IMR-90 (cell line): Measurements from ENCODE around the gene MROH2B. TPM values are rescaled to one million over a fixed set of nuclear protein-coding genes. Genes with fewer than 3 reads are reported as not detected.

ENCODE experiments used
- ATAC-seq: fragments of 200-7000 bp; cut with Tn5 transposase; 2 replicates; pipeline ENCODE4 v1.9.1; 2020; ENCODE audit warnings: low read depth, mild to moderate bottlenecking, moderate library complexity
- BruUV-seq: library from RNA; stranded (reverse); fragments of 400-500 nt; replicated peaks from 2 replicates; lab custom pipeline; 2021; lab: Mats Ljungman, UMichigan
- CTCF ChIA-PET: fragments of 300-600 bp; formaldehyde crosslinking; extraction: SDS; loops from one replicate; lab custom pipeline; 2021; ENCODE audit warnings: antibody characterized with exemption; lab: Yijun Ruan, JAX
- POLR2A ChIA-PET: fragments of 300-600 bp; sonication (Branson Sonifier 250); formaldehyde crosslinking; loops from one replicate; lab custom pipeline; 2022; ENCODE audit warnings: antibody characterized with exemption; ENCODE audit not compliant: unreplicated experiment; lab: Charles Lee
- DNase-seq: peaks from one replicate; pipeline ENCODE4 v3.0.0; 2013
- H2AFZ ChIP-seq: replicated peaks from 2 replicates; pipeline ENCODE3; 2013; ENCODE audit warnings: low read length, mild to moderate bottlenecking; ENCODE audit not compliant: poor library complexity
- H2AK5ac ChIP-seq: 2 replicates; pipeline ENCODE4 v1.6.1; 2013; ENCODE audit warnings: low read depth, low read length, inconsistent platforms
- H2AK9ac ChIP-seq: replicated peaks from 2 replicates; pipeline ENCODE3; 2013; ENCODE audit warnings: mild to moderate bottlenecking, low read depth, low read length, moderate library complexity; ENCODE audit not compliant: poor library complexity
- H2BK120ac ChIP-seq: 2 replicates; pipeline ENCODE4 v1.6.1; 2013; ENCODE audit warnings: low read depth, low read length, inconsistent platforms
- H2BK15ac ChIP-seq: 3 replicates; pipeline ENCODE4 v1.6.1; 2013; ENCODE audit warnings: low read depth, low read length, inconsistent platforms
- H2BK20ac ChIP-seq: 2 replicates; pipeline ENCODE4 v1.6.1; 2013; ENCODE audit warnings: low read depth, mild to moderate bottlenecking, inconsistent platforms, low read length, moderate library complexity
- H2BK5ac ChIP-seq: 2 replicates; pipeline ENCODE4 v1.6.1; 2013; ENCODE audit warnings: mild to moderate bottlenecking, low read depth, low read length, inconsistent platforms; ENCODE audit not compliant: poor library complexity, severe bottlenecking
- H3K14ac ChIP-seq: replicated peaks from 2 replicates; pipeline ENCODE4 v1.6.1; 2013; ENCODE audit warnings: low read depth, low read length, inconsistent platforms
- H3K18ac ChIP-seq: 2 replicates; pipeline ENCODE4 v1.6.1; 2013; ENCODE audit warnings: low read depth, low read length, control low read depth
- H3K23ac ChIP-seq: 2 replicates; pipeline ENCODE4 v1.6.1; 2013; ENCODE audit warnings: low read depth, low read length, inconsistent platforms
- H3K27ac ChIP-seq: 2 replicates; pipeline ENCODE4 v1.5.1; 2013; ENCODE audit warnings: mild to moderate bottlenecking, control low read depth, low read length; ENCODE audit not compliant: insufficient read depth
- H3K27me3 ChIP-seq: 2 replicates; pipeline ENCODE4 v1.6.1; 2013; ENCODE audit warnings: low read length; ENCODE audit not compliant: control insufficient read depth, insufficient read depth
- H3K36me3 ChIP-seq: 2 replicates; pipeline ENCODE4 v1.6.1; 2013; ENCODE audit warnings: low read length, mixed read lengths; ENCODE audit not compliant: control insufficient read depth, insufficient read depth
- H3K4ac ChIP-seq: 2 replicates; pipeline ENCODE4 v1.6.1; 2013; ENCODE audit warnings: low read depth, low read length, inconsistent platforms
- H3K4me1 ChIP-seq: 2 replicates; pipeline ENCODE4 v1.6.1; 2013; ENCODE audit warnings: low read length, mixed read lengths; ENCODE audit not compliant: control insufficient read depth, insufficient read depth
- H3K4me2 ChIP-seq: 2 replicates; pipeline ENCODE4 v1.6.1; 2013; ENCODE audit warnings: low read depth, mild to moderate bottlenecking, control low read depth, low read length, moderate library complexity
- H3K4me3 ChIP-seq: 2 replicates; pipeline ENCODE4 v1.5.1; 2013; ENCODE audit warnings: low read depth, mild to moderate bottlenecking, control low read depth, low read length, moderate library complexity; ENCODE audit not compliant: insufficient read depth
- H3K56ac ChIP-seq: 2 replicates; pipeline ENCODE4 v1.6.1; 2013; ENCODE audit warnings: low read length, inconsistent platforms; ENCODE audit not compliant: insufficient read depth; ENCODE audit errors: extremely low read depth
- H3K79me1 ChIP-seq, 2 experiments: 2 replicates each; pipeline ENCODE4 v1.6.1; 2013; ENCODE audit warnings: low read length in 2 of 2, inconsistent platforms in 1 of 2, low read depth in 1 of 2
- H3K9ac ChIP-seq: 2 replicates; pipeline ENCODE4 v1.6.1; 2013; ENCODE audit warnings: low read depth, low read length, control low read depth
- H3K9me1 ChIP-seq: 2 replicates; pipeline ENCODE4 v1.6.1; 2013; ENCODE audit warnings: low read length, inconsistent platforms; ENCODE audit not compliant: insufficient read depth
- H3K9me3 ChIP-seq: 2 replicates; pipeline ENCODE4 v1.6.1; 2013; ENCODE audit warnings: low read length; ENCODE audit not compliant: control insufficient read depth, insufficient read depth
- H4K20me1 ChIP-seq: 2 replicates; pipeline ENCODE4 v1.6.1; 2013; ENCODE audit warnings: low read length, inconsistent platforms; ENCODE audit not compliant: insufficient read depth
- H4K5ac ChIP-seq: 2 replicates; pipeline ENCODE4 v1.6.1; 2013; ENCODE audit warnings: mild to moderate bottlenecking, low read depth, low read length, control low read depth
- H4K8ac ChIP-seq, 2 experiments: 2 replicates each; pipeline ENCODE4 v1.6.1; 2013; ENCODE audit warnings: low read depth in 2 of 2, low read length in 2 of 2, control low read depth in 1 of 2, inconsistent platforms in 1 of 2
- H4K91ac ChIP-seq: 2 replicates; pipeline ENCODE4 v1.6.1; 2013; ENCODE audit warnings: low read depth, low read length, inconsistent platforms; ENCODE audit not compliant: insufficient read depth
- BHLHE40 ChIP-seq: fragments of 150-350 bp; IDR thresholded peaks from 2 replicates; pipeline ENCODE4 v1.6.1; 2016; ENCODE audit warnings: mild to moderate bottlenecking, low read depth, low read length
- FOS ChIP-seq: fragments of 150-350 bp; IDR thresholded peaks from 2 replicates; pipeline ENCODE4 v1.6.1; 2016; ENCODE audit warnings: low read depth, low read length
- MAFK ChIP-seq: IDR thresholded peaks from 2 replicates; pipeline ENCODE4 v1.6.1; 2012; ENCODE audit warnings: low read depth, low read length, improper control_type of control experiment
- MAZ ChIP-seq: IDR thresholded peaks from 2 replicates; pipeline ENCODE4 v1.6.1; 2012; ENCODE audit warnings: low read depth, mild to moderate bottlenecking, low read length, improper control_type of control experiment, moderate library complexity, borderline replicate concordance
- NFE2L2 ChIP-seq: fragments of 150-350 bp; IDR thresholded peaks from 2 replicates; pipeline ENCODE4 v1.6.1; 2016; ENCODE audit warnings: low read depth, mild to moderate bottlenecking, low read length
- RAD21 ChIP-seq: IDR thresholded peaks from 2 replicates; pipeline ENCODE4 v1.6.1; 2012; ENCODE audit warnings: low read length, improper control_type of control experiment
- RCOR1 ChIP-seq: IDR thresholded peaks from 2 replicates; pipeline ENCODE4 v1.6.1; 2012; ENCODE audit warnings: mild to moderate bottlenecking, low read length, improper control_type of control experiment; ENCODE audit not compliant: insufficient replicate concordance
- WGBS, 2 experiments: methylation state at CpG; one replicate each; pipeline versions ENCODE4 v1.1.5 to v1.1.7; 2013; ENCODE audit warnings: missing lambda C conversion rate in 2 of 2; ENCODE audit not compliant: insufficient read length in 1 of 2; ENCODE audit errors: extremely low coverage in 2 of 2; 5-methylcytosine and 5-hydroxymethylcytosine counted together
- dilution Hi-C: fragments of 300-500 bp; cut with HindIII; formaldehyde crosslinking; loops from one replicate; pipeline ENCODE4 v1.14.3; 2018; ENCODE audit warnings: low sequenced_read_pairs; ENCODE audit not compliant: unreplicated experiment
- in situ Hi-C: fragments of 300-500 bp; cut with MboI; formaldehyde crosslinking; loops from 3 replicates; pipeline ENCODE4 v1.14.3; 2019; ENCODE audit warnings: low sequenced_read_pairs, inconsistent platforms, mixed read lengths
- intact Hi-C: fragments of 100-400 bp; cut with micrococcal nuclease; formaldehyde crosslinking; loops from 2 replicates; pipeline ENCODE4 v1.10.0; 2022
- polyA plus RNA-seq, 3 experiments: library from polyadenylated mRNA; depleted of rRNA; stranded (reverse); fragments of >200 nt; gene quantifications; 2 replicates each; pipeline ENCODE4 v1.2.3, GENCODE V29; 2012; ENCODE audit warnings: low replicate concordance in 1 of 3
- total RNA-seq: library from RNA; depleted of rRNA; stranded (reverse); fragments of >200 nt; gene quantifications from 2 replicates; pipeline ENCODE4 v1.2.3, GENCODE V29; 2012
- TF ChIP-seq, protein P1 (sequence below): conservative IDR thresholded peaks from 2 replicates; pipeline ENCODE4 v1.5.1; 2012; ENCODE audit warnings: mild to moderate bottlenecking, low read depth, low read length, improper control_type of control experiment
- TF ChIP-seq, protein P2 (sequence below): fragments of 150-350 bp; IDR thresholded peaks from 2 replicates; pipeline ENCODE4 v1.6.1; 2017; ENCODE audit warnings: mild to moderate bottlenecking, antibody characterized with exemption, low read length, low read depth

The MROH2B gene
- total and polyA plus RNA-seq, 2 of the 4 experiments (the other 2 are of a cell fraction): not detected

DNA sequence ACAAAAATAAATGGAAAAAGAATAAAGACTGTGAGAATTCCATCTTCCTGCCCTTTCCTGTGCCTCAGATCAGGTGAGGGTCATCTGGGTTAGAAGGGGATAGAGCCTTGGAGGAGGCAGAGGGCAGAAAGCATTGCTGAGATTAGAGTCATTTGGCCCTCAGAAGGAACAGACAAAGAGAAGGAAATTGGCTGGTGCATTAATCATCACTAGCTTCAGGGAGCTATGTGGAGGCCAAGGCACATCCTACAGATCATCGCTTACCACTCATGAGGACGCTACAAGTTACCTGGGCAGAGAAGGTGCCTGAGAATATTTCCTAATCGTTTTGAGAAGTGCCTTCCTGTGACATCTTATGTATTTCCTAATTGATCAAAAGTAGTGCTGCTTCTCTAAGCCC is 87.4 kb downstream of the MROH2B start:
- POLR2A ChIA-PET: no interaction called here
- peaks cover 2% of the 10 kb centered on the region; the same call in 1 of the 2 replicates for H3K9me3 ChIP-seq
- H4K8ac ChIP-seq: peak overlapping the region; percentile 8 to 87; a peak in 3 of 4 replicates
- H4K91ac ChIP-seq: peak overlapping the region; percentile 97
- H3K4me2 ChIP-seq: no peak overlapping the region
- H3K23ac ChIP-seq: peak overlapping the region; percentile 66; the same call in 1 of the 2 replicates
- BruUV-seq: no TSS peak
- peak overlapping the region; percentile 94; the same call in 1 of the 2 replicates for H2AK5ac ChIP-seq
- peak overlapping the region; percentile 91 for H3K4ac ChIP-seq
- H3K9me1 ChIP-seq: peaks cover 10% of the 10 kb centered on the region
- DNase-seq (peak; percentile 19), ATAC-seq (no peak)
- H3K27me3 ChIP-seq: no peaks in the 10 kb centered on the region
- peak overlapping the region; percentile 28; the same call in 1 of the 2 replicates for H3K56ac ChIP-seq
- H2BK5ac ChIP-seq: peak overlapping the region; percentile 86
- H2BK15ac ChIP-seq: peak overlapping the region; percentile 93; the same call in 2 of the 3 replicates
- no peak overlapping the region for H2AK9ac ChIP-seq
- peak overlapping the region; percentile 26 for H3K14ac ChIP-seq
- H2BK20ac ChIP-seq: peak overlapping the region; percentile 80
- peaks cover 16% of the 10 kb centered on the region for H3K4me1 ChIP-seq
- intact Hi-C loops (loop anchor here (10.0 kb wide), 1 partner anchor 271 kb away; no protein-coding TSS in a partner anchor), in situ Hi-C loops (no loop called here), dilution Hi-C loops (no loop called here)
- H4K20me1 ChIP-seq: no peaks in the 10 kb centered on the region
- peak overlapping the region; percentile 46; the same call in 1 of the 2 replicates for H4K5ac ChIP-seq
- peak overlapping the region; percentile 90 for H3K18ac ChIP-seq
- H3K79me1 ChIP-seq: no peaks in the 10 kb centered on the region
- CTCF ChIA-PET: no interaction called here
- H2BK120ac ChIP-seq: peak overlapping the region; percentile 88
- H3K4me3 ChIP-seq: no peak overlapping the region
- TF ChIP-seq MAFK: no peak
- TF ChIP-seq, protein P1, sequence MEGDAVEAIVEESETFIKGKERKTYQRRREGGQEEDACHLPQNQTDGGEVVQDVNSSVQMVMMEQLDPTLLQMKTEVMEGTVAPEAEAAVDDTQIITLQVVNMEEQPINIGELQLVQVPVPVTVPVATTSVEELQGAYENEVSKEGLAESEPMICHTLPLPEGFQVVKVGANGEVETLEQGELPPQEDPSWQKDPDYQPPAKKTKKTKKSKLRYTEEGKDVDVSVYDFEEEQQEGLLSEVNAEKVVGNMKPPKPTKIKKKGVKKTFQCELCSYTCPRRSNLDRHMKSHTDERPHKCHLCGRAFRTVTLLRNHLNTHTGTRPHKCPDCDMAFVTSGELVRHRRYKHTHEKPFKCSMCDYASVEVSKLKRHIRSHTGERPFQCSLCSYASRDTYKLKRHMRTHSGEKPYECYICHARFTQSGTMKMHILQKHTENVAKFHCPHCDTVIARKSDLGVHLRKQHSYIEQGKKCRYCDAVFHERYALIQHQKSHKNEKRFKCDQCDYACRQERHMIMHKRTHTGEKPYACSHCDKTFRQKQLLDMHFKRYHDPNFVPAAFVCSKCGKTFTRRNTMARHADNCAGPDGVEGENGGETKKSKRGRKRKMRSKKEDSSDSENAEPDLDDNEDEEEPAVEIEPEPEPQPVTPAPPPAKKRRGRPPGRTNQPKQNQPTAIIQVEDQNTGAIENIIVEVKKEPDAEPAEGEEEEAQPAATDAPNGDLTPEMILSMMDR: no peak
- no peak for TF ChIP-seq FOS
- no peak for TF ChIP-seq NFE2L2
- no peak for TF ChIP-seq RAD21
- no peak for TF ChIP-seq RCOR1
- no peak for TF ChIP-seq BHLHE40
- TF ChIP-seq, protein P2, sequence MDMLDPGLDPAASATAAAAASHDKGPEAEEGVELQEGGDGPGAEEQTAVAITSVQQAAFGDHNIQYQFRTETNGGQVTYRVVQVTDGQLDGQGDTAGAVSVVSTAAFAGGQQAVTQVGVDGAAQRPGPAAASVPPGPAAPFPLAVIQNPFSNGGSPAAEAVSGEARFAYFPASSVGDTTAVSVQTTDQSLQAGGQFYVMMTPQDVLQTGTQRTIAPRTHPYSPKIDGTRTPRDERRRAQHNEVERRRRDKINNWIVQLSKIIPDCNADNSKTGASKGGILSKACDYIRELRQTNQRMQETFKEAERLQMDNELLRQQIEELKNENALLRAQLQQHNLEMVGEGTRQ: no peak
- no peak for TF ChIP-seq MAZ
- no peak overlapping the region for H3K27ac ChIP-seq
- no CpG with 5 or more reads among the region's 3 CpGs for WGBS, 2 experiments
- no peak overlapping the region for H3K9ac ChIP-seq
- H3K36me3 ChIP-seq: no peaks in the 10 kb centered on the region
- H2AFZ ChIP-seq: no peak overlapping the region
